ENCODE results near the gene GLRA1. TPM values are rescaled to one million over a fixed set of nuclear protein-coding genes. Genes with fewer than 3 reads are reported as not detected.

The GLRA1 gene
- total RNA-seq, 1 experiment from 2014 or later = not detected

DNA sequence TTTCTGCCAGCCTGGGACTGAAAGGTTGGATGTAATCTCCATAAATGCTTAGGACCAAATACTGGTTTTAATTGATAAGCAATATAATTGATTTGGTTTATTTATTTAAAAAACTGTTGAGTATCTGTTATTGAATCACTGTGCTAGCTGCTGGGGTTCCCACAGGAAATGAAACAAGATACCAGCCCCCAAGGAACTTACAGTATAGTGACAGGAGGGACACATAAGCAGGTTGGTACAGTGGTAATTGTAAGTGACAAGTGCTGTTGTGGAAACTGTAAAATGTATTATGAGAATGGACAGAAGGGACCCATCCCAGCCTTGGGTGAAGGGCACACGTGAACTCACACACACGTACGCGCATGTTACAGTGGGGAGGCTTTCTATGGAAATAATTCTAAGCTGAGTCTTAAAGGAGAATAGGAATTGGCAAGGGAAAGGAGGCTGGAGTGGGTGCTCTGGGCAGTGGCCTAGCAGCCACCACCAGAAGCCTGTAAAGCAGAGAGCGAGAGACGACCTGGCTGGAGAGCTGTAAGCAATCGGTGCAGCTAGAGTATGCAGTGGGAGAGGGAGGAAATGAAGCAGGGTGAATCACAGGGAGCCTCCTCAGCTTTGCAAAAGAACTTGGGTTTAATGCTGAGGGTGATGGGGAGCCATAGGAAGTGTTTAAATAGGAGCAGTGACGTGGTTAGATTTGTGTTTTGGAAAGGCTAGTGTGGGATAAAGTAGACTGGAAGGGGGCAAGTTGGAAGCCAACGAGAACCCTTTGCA lies 39.3 kb downstream of the GLRA1 start:
- TF ChIP-seq, protein P1, sequence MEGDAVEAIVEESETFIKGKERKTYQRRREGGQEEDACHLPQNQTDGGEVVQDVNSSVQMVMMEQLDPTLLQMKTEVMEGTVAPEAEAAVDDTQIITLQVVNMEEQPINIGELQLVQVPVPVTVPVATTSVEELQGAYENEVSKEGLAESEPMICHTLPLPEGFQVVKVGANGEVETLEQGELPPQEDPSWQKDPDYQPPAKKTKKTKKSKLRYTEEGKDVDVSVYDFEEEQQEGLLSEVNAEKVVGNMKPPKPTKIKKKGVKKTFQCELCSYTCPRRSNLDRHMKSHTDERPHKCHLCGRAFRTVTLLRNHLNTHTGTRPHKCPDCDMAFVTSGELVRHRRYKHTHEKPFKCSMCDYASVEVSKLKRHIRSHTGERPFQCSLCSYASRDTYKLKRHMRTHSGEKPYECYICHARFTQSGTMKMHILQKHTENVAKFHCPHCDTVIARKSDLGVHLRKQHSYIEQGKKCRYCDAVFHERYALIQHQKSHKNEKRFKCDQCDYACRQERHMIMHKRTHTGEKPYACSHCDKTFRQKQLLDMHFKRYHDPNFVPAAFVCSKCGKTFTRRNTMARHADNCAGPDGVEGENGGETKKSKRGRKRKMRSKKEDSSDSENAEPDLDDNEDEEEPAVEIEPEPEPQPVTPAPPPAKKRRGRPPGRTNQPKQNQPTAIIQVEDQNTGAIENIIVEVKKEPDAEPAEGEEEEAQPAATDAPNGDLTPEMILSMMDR (IDR thresholded peaks at IDR 0.05; ENCODE audit: unreplicated experiment) = no peak
- CTCF ChIA-PET = no interaction called here
- Mint-ChIP-seq H3K27me3 (ENCODE audit: unreplicated experiment) (peaks cover 36% of the 10 kb centered on the region), H3K27ac (ENCODE audit: unreplicated experiment) (no peak overlapping the region), H3K36me3 (ENCODE audit: insufficient read depth, unreplicated experiment) (no peaks in the 10 kb centered on the region), H3K4me1 (ENCODE audit: low read depth, unreplicated experiment) (no peaks in the 10 kb centered on the region), H3K9me3 (ENCODE audit: low read depth, unreplicated experiment) (peaks cover 3% of the 10 kb centered on the region), H3K4me3 (ENCODE audit: low read depth, unreplicated experiment) (no peak overlapping the region)
- intact Hi-C loops (cut with micrococcal nuclease; ENCODE audit: unreplicated experiment) = no loop called here
- BruUV-seq (replicated peaks) = no TSS peak
- no peak for DNase-seq

- TF ChIP-seq, protein P1 (IDR thresholded peaks at IDR 0.05; ENCODE audit: unreplicated experiment) = no peak
- H3K9me3 Mint-ChIP-seq (ENCODE audit: low read depth, unreplicated experiment) = peaks cover 3% of the 10 kb centered on the region
- no peak overlapping the region for H3K27ac Mint-ChIP-seq (ENCODE audit: unreplicated experiment)
- no TSS peak for BruUV-seq (replicated peaks)
- CTCF ChIA-PET = interaction anchor here (0.7 kb wide), 1 partner anchor 9 kb away, joined by 9 read pairs; no protein-coding TSS in a partner anchor
- intact Hi-C loops (cut with micrococcal nuclease; ENCODE audit: unreplicated experiment) = no loop called here
- peaks cover 34% of the 10 kb centered on the region for H3K27me3 Mint-ChIP-seq (ENCODE audit: unreplicated experiment)
- no peak for DNase-seq
- H3K4me1 Mint-ChIP-seq (ENCODE audit: low read depth, unreplicated experiment) = no peaks in the 10 kb centered on the region
- H3K36me3 Mint-ChIP-seq (ENCODE audit: insufficient read depth, unreplicated experiment) = no peaks in the 10 kb centered on the region
- no peak overlapping the region for H3K4me3 Mint-ChIP-seq (ENCODE audit: low read depth, unreplicated experiment)
These were observed 42.9 kb downstream of the GLRA1 start for GRCh38 chr5:151881621-151882225.

DNA sequence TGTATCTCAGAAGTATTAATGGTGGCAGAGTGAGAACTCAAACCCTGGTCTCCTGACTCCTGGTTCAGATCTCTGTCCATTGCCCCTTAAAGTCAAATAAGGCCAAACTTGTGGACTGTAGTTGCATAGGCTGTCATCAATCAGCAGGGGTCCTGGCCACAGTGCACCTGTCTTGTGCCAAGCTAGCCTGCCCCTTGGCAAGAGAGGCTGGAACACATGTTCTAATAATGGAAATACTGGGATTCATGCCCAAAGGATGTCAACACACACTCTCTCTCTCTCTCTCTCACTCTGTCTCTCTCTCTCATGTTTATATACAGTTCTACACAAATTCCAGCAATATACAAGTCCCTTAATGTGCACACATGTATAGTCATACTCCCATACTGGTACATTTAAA lies 44.3 kb downstream of the GLRA1 start:
- no TSS peak for BruUV-seq (replicated peaks)
- Mint-ChIP-seq H3K36me3 (ENCODE audit: insufficient read depth, unreplicated experiment) (no peaks in the 10 kb centered on the region), H3K4me1 (ENCODE audit: low read depth, unreplicated experiment) (no peaks in the 10 kb centered on the region), H3K27me3 (ENCODE audit: unreplicated experiment) (peaks cover 26% of the 10 kb centered on the region), H3K27ac (ENCODE audit: unreplicated experiment) (no peak overlapping the region), H3K4me3 (ENCODE audit: low read depth, unreplicated experiment) (no peak overlapping the region), H3K9me3 (ENCODE audit: low read depth, unreplicated experiment) (peaks cover 3% of the 10 kb centered on the region)
- intact Hi-C loops (cut with micrococcal nuclease; ENCODE audit: unreplicated experiment) = no loop called here
- CTCF ChIA-PET = no interaction called here
- DNase-seq = no peak
- TF ChIP-seq, protein P1 (IDR thresholded peaks at IDR 0.05; ENCODE audit: unreplicated experiment) = no peak

DNA sequence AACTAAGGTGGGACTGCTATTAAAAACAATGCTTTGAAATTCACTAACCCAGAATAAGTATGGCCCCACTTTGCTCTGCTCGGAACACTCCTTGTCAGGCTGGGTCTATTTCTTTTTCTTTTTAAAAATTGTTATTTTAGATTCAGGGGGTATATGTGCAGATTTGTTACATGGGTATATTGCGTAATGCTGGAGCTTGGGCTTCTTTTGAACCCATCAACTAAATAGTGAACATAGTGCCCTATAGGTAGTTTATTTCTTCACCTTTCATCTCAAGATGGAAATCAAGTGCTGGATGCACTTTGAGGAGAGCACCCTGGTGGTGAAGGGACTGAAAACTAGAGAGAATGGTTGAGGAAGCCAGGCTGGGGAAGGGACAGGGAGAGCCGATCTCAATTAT lies 51.0 kb downstream of the GLRA1 start:
- H3K9me3 Mint-ChIP-seq (ENCODE audit: low read depth, unreplicated experiment) = peaks cover 3% of the 10 kb centered on the region
- DNase-seq = no peak
- H3K27me3 Mint-ChIP-seq (ENCODE audit: unreplicated experiment) = peaks cover 9% of the 10 kb centered on the region
- TF ChIP-seq, protein P1 (IDR thresholded peaks at IDR 0.05; ENCODE audit: unreplicated experiment) = no peak
- H3K4me1 Mint-ChIP-seq (ENCODE audit: low read depth, unreplicated experiment) = no peaks in the 10 kb centered on the region
- intact Hi-C loops (cut with micrococcal nuclease; ENCODE audit: unreplicated experiment) = no loop called here
- BruUV-seq (replicated peaks) = no TSS peak
- CTCF ChIA-PET = no interaction called here
- H3K36me3 Mint-ChIP-seq (ENCODE audit: insufficient read depth, unreplicated experiment) = no peaks in the 10 kb centered on the region
- H3K4me3 Mint-ChIP-seq (ENCODE audit: low read depth, unreplicated experiment) = no peak overlapping the region
- no peak overlapping the region for H3K27ac Mint-ChIP-seq (ENCODE audit: unreplicated experiment)

Measured in Calu3 (cell line).